Stimulated activated CD4-positive, alpha-beta T cell treated with anti-CD3 and anti-CD28 coated beads, TNF-alpha, amount 100 ng/mL, for 24 hours (primary cell): Measurements from ENCODE around the gene PLSCR3.
"Not testable (repeated sequence)": the region's sequence is repeated elsewhere in the genome, so short reads cannot be mapped to it uniquely, and the experiment has no call there.

Source experiments
- DNase-seq, 3 experiments: peaks; one replicate each; pipeline ENCODE4 v3.0.0-alpha.2; 2020; ENCODE audit warnings: low read depth in 3 of 3

Gene PLSCR3

DNA sequence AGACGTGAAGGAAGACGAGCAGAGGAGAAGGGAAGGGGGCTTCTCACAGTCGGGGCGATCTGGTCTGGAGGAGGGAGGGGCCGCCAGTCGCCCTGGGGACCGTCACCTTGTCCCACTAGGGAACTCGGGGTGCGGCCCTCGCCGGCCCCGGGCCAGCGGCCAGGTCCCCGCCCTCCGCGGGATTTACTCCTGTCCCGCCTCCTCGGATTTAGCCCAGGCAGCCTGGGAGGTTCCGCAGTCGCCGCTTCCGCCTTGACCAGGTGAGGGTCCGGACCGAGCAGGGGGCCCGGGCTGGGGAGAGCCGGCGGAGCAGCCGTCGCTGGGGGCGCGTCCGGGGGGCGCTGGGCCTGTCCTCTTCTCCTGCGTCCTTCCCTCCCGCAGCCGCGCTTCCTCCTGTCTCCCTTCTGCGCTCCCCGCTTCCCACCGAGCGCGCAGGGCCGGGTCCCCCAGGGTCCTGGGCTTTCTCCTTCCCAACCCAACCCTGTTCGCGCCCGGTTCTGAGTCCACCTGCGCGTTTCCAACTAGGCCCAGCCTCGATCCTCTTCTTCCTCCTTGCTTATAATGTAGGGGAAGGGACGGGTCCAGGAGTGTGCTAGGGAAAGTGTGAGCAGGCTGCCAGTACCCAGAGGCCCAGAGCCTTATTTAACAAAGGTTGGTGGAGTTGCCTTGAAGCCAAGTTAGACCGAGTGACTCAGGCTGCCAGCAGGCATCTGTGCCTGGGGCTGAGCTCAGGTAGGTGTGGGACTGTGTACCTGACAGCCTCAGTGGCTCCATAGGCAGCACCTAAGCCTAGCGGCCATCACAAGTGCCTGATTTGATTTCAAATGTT lies 13.3 kb downstream of the PLSCR3 start, which contains the start of gene TNK1:
Gene TNK1, plus strand, starts transcription at position 235 of the 829 bp plus-strand sequence. CDS start 1,838 bp downstream, outside the sequence.
- no peak for DNase-seq

DNA sequence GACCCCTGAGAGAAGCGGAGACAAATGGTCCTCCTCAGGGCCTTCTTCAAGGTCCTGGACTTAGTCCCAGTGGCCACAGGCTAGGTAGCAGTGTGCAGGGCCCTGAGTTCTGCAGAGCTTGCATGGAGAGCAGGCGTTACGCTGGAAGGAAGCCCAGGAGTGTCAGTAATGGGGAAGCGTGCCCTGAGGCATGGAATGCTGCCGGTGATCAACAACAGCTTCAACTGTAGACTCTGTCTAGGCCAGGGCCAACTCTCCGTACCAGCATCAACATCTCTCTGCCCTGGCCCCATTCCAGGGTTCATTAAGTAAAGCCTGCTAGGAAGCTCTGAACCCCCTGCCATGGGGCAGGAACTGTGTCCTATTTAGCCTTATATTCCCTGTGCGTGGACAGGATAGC lies 14.0 kb downstream of the PLSCR3 start:
- no peak for DNase-seq

DNA sequence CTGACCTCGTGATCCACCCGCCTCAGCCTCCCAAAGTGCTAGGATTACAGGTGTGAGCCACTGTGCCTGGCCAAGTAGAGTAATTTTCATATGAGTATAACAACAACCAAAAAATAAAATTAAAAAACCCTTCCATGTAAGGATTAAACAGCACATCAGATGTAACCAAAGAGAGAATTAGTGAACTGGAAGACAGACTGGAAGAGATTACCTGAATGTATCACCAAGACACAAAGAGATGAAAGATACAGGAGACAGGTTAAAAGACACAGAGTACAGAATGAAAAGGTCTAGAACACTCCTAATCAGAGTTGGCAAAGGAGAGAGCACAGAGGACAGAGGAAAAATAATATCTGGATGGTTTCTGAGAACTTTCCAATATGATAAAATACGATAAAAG lies 15.2 kb downstream of the PLSCR3 start:
- no peak for DNase-seq

DNA sequence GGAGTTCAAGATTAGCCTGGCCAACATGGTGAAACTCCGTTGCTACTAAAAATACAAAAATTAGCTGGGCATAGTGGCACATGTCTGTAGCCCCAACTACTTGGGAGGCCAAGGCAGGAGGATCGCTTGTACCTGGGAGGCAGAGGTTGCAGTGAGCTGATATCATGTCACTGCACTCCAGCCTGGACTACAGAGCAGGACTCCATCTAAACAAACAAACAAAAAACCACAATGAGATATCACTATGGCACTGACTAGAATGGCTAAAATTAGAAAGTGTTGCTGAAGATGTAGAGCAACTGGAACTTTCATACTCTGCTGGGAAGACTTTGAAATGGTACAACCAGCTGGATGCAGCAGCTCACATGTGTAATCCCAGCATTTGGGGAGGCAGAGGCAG lies 20.0 kb downstream of the PLSCR3 start:
- DNase-seq: no peak

DNA sequence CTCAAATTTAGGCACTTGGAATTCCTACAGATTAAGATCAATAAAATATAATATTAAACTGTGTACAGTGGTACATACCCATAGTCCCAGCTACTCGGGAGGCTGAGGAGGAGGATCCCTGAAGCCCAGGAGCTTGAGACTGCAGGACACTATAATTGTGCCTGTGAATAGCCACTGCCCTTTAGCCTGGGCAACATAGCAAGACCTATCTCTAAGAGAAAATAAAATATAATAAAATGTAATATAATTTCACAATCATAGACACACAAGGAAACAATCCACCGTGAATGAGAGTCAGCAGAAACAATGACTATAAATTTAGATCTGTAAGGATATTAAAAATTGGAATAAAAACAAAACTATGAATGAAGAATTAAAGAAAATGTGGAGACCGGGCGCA lies 23.5 kb downstream of the PLSCR3 start:
- DNase-seq: no peak

DNA sequence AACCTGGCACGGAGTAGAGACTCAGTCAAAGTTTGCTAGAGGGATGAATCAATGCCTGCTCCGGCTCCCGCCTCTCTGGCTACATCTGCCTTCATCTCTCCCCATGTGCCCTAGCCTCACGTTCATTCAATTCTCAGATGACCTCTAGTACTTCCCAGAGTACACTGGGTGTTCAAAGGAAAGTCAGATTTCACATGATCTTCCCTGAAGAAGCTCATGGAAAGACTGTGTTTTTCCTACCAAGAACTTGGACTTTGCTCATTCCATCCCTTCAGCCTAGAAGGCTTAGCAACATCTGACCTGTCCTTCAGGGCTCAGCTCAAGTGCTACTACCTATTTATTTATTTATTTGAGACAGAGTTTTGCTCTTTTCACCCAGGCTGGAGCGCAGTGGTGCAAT lies 24.5 kb downstream of the PLSCR3 start:
- DNase-seq: no peak

DNA sequence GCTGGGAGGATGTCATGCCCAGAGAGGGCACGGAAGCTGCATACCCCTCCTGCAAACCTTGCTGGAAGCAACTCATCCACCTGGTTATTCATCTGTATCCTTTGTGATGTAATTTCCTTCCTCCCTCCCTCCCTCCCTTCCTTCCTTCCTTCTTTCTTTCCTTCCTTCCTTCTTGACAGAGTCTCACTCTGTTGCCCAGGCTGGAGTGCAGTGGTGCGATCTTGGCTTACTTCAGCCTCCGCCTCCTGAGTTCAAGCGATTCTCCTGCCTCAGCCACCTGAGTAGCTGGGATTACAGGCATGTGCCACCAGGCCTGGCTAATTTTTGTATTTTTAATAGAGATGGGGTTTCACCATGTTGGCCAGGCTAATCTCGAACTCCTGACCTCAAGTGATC lies 25.7 kb downstream of the PLSCR3 start:
- not testable (repeated sequence) for DNase-seq

DNA sequence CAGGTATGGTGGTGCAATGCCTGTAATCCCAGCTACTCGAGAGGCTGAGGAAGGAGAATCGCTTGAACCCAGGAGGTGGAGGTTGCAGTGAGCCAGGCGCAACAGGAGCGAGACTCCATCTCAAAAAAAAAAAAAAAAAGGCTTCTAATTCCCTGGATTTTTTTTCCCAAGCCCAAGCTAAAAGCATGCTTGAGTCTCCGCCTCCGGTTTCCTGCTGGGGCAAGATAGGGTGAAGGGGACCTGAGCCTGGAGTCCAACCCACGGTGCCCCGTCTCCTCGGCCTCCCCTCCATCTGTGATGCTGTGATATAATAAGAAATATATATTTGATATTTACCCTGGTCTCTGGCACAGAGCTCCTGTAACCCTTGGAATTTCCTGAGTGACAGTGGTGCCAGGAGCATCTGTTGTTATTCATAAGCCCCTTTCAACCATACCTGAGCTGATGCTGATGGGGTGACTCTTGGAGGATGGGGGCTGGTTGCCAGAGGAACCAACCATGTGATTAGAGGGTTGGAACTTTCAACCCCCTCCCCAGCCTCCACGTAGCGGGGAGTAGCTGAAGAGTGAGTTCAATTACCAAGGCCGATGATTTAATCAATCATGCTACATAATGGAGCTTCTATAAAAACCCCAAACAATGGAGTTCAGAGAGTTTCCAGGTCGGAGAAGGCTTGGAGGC lies 26.3 kb downstream of the PLSCR3 start:
- no peak for DNase-seq

DNA sequence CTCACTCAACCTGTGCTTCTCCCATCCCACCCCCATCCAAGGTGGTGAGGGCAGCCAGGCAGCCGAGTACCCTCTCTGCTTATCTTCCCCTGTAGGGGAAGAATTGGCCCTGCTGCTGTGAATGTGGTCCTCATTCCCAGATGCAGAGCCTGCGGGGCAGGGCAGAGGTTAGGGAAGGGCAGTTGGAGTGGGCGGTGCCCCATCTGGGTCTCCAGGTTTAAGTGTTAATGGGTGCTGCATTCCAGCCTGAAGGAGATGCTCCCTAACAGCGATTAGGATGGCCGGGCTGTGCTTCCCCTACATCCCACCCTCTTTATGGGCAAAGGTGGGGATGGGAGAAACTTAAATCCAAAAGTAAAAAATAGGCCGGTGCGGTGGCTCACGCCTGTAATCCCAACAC lies 27.2 kb downstream of the PLSCR3 start:
- DNase-seq: no peak

DNA sequence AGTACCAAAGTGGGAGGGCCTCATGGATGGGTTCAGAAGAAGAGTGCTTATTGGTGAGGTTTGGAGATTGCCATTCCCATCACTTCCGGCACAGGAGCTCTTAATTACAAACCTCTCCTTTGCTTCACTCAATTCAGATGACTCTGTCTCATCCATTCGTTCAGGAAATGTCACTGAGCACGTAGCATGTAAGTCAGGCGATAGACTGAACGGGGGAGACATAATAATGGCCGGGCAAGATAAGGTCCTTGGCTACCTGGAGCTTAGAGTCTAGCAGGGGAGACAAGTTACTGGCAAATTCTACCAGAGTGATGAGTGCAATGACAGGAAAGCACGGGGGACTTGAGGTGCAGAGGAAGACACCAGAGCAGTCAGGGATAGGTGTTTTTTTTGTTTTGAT lies 28.4 kb downstream of the PLSCR3 start:
- DNase-seq: not testable (repeated sequence)

DNA sequence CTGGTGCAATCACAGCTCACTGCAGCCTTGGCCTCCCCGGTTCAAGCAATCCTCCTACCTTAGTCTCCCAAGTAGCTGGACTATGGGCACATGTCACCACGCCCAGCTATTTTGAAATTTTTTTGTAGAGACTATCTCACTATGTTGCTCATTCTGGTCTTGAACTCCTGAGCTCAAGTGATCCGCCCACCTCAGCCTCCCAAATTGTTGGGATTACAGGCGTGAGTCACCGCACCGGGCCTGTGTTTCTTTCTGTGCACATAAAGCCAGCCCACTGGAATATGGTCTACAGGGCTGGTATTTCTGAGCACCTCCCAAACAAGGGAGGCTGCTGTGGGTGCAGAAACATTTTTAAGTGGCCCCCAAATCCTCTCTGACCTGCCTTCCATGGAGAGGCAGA lies 31.0 kb downstream of the PLSCR3 start:
- DNase-seq: no peak

DNA sequence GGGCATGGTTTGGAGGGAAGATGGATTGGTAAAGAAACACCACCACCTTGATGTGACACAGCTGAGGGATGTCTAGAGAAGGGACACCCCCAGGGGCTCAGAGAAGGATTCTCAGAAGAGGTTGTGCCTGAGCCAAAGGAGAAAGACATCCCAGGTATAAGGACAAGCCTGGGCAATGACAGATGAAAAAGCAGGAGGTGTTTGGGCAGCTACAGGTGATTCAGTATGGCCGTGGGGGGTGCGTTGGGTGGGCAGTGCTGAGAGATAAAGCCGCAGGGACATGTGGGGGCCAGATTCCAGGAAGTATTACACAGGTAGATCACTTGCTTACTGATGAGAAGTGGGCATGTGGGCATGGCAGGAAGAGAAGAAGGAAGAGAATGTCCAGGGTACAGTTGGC lies 32.4 kb downstream of the PLSCR3 start:
- DNase-seq: no peak

DNA sequence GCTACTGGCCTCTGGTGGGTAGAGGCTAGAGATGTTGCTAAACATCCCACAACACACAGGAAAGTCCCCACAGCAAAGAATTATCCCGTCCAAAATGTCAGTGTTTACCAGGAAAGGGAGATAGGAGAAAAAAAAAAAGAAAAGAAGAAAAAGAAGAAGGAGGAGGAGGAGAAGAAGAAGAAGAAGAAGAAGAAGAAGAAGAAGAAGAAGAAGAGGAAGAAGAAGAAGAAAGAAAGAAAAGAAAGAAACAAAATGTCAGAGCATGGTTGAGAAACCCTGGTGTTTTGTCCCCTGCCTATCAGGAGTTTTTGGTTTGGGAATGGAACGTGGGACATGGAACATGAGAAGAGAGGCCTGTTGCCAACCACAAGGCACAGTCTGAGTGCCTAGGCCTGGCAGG lies 36.9 kb downstream of the PLSCR3 start:
- DNase-seq: no peak

DNA sequence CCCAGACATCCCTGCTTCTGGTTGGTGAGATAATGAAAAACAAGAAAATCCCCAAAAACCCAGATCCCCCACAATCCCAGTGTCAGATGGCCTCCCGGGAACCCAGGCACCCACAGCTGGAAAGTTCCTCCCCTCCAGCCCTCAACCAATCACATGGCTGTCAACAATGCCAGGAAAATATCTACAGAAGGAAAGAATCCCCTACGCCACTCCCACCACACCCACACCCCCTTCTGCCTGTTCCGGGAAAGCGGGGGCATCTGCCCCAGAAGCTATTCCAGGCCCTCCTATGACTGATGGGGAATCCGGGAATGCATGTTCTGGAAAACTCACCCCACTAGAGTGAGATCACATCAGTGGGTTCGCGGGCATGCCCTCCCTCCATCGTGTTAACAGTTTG lies 37.6 kb downstream of the PLSCR3 start:
- no peak for DNase-seq

DNA sequence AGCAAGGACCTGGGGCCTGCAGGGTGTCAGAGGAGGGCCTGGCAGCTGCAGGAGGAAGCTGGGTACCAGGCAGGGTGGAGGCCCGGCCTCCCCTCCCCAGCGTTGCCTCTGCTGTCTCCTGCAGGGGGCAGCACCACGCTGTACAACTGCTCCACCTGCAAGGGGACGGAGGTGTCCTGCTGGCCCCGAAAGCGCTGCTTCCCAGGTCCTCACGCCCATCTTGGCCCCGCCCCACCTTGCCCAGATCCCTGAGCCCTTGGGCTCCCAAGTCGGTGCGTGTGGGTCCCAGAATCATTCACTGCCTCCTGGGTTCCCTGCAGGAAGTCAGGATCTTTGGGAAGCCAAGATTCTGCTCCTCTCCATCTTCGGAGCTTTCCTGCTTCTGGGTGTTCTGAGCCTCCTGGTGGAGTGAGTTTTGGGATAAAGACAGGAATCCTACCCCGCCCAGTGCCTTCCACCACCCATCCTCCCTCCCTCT lies 38.2 kb downstream of the PLSCR3 start:
- DNase-seq: peak; percentile 72 to 87 (median 74)

DNA sequence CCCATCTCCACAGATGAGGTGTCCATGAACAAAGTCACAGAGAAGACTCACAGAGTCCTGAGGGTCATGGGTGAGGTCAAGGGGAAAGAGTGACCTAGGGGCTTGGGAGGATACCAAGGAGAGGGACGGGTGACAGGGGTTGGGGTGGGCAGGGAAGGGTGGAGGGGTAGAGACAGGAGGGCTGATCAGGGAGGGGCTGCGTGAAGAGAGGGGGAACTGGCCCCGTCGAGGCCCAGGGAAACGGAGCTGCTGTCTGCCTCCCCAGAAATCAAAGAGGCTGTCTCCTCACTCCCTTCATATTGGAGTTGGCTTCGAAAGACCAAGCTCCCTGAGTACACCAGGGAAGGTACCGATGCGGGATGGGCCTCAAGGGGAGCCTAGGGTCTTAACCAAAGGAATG lies 38.8 kb downstream of the PLSCR3 start:
- no peak for DNase-seq

DNA sequence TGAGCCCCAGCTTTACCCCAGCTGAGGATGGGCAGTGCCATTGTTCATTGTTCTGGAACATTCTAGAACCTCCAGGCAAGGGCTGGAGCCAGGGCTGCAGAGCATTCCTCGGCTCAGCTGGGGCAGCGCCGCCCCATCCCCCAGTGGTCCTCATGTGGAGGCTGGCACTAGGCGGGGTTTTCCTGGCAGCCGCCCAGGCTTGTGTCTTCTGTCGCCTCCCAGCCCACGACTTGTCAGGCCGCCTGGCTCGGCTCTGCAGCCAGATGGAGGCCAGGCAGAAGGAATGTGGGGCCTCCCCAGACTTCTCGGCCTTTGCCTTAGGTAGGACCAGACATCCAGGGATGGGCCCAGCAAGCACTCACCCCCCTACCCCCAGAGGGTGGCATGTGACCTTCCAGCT lies 39.3 kb downstream of the PLSCR3 start, which contains the start of gene TMEM95:
Gene TMEM95, plus strand, starts transcription at position 104 of the 400 bp plus-strand sequence. Its CDS starts 49 bp downstream, at position 153.
- DNase-seq: no peak

DNA sequence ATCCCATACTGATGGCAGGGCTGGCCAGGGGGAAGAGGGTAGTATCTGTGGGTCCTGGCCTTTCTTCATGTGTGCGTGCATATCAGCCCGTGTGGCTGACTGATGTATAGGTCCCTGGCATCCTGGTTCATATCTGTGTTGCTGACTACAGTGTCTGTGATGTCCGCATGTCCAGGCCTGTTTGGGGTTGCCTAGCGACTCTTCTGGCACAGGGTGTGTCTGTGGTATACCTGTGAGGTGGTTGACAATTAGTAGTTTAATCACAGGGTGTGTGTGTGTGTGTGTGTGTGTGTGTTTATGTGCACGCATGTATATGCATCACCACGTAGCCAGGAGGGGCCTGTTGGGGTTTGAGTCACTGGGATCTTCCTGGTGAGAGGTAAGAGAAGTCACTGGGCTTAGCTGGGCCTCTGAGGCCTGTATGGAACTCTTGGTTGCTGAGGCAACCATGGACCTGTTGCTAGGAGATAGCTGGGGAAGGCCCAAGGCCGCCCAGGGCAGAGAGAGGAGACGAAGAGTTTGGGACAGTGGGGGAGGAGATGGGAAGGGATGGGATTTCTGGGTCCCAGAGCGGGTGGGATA lies 40.0 kb downstream of the PLSCR3 start:
- DNase-seq: no peak

DNA sequence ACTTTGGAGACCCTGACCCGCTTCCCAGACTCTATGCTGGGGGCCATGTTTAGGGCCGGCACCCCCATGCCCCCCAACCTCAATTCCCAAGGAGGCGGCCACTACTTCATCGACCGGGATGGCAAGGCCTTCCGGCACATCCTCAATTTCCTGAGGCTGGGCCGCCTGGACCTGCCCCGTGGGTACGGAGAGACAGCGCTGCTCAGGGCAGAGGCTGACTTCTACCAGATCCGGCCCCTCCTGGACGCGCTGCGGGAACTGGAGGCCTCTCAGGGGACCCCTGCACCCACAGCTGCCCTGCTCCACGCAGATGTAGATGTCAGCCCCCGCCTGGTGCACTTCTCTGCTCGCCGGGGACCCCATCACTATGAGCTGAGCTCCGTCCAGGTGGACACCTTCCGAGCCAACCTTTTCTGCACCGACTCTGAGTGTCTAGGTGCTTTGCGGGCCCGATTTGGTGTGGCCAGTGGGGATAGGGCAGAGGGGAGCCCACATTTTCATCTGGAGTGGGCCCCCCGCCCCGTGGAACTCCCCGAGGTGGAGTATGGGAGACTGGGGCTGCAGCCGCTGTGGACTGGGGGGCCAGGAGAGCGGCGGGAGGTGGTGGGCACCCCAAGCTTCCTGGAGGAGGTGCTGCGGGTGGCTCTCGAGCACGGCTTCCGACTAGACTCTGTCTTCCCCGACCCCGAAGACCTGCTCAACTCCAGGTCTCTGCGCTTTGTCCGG lies 41.3 kb downstream of the PLSCR3 start:
- no peak for DNase-seq

DNA sequence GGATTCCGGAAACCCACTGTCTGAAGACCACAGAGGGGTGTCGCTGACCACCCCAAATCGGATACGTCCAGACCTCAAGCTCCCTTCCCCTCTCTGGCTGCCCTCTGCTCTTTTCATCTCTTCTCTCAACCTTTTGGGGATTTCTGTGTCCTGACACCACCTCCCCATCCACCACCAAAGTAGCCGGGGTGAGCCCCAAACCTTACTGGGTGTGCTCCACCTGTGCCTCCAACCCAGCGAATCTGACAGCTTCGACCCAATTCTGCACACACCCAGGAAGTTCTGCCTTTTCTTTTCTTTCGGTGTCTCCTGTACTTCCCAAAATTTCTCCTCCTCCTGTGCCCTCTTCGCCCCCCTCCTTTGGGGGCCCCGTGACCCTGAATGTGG lies 41.8 kb downstream of the PLSCR3 start:
- DNase-seq: no peak

DNA sequence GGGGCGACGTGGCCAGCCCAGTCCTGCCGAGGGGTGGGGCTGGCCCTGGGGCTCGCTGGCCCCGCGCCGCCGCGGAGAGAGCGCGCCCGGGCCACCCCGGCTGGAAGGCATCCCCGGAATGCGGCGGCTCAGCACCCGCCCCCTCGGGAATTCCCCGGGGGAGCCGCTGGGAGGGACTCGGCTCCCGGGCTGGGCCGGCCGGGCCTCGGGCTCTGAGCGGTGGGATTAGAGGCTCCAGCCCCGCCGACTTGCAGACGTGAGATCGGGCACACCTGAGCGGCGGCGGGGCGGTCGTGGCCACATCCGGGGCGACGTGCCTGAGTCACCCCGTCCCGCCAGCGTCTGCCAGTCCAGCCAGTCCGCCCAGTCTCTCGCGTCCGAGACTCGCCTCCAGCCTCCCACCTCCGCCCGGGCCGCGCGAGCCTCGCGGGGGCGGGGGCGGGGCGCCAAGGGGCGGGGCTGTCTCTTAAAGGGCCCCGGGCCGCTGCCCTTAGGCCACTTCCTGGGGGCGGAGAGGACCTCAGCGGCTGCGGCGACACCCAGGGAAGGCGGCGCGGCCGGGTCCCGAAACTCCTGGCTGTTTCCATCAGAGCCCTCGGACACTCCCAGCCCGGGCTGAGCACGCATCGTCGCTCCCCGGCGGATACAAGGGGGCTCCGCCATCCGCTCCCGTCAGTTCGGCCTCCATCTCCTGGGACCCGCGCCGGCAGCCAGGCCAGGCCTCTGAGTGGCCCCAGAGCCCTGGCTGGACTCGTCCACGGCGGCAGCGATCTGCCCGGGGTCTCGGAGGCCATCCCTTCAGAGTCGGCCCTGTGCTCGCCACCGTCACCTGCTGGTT lies 42.4 kb downstream of the PLSCR3 start, which contains the start of gene KCTD11:
Gene KCTD11, plus strand, starts transcription at position 498 of the 838 bp plus-strand sequence.
- peak in 2 of 3 experiments; percentile 39 to 82 for DNase-seq
